Measurements from ENCODE around the gene RALGDS. TPM values are rescaled to one million over a fixed set of nuclear protein-coding genes. Genes with fewer than 3 reads are reported as not detected.
A peak's percentile ranks its signal among the peaks of the same experiment; 100 is the strongest.

The RALGDS gene
- total RNA-seq, 2 experiments from 2014 or later: 79.1 to 92.3 TPM

DNA sequence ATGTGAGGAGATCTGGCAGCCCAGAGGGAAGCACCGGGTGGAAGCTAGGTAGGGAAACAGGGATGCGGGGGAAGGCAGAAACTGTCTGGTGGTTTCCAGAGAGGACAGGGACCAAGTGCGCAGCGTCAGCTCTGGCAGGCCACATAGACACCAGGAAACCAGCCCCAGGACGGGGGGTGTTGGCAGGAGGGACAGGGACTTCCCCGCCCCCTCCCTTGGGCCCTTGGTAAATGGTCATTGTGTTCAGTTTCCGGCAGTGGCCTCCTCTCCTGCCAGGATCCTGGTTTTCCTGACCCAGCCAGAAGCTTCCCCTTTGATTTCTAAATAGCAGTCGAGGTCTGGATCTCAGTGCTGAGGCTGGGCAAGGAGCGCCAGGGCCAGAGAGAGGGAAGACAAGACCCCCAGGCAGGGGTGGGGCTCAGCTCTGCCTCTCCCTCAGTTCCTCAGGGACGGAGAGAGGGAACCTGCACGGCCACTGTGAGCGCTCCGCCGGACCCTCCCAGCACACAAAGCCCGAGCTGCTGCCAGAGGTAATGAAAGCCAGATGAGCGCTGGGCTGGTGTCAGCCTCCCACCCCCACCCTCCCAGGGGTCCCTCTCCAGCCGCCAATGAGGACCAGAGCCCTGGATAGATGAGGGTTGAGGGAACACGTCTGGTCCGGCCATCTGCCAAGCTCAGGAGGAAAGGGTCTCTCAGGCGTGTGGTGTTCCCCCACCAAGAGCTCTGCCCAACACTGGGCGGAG, 1.8 kb downstream of the RALGDS start:
- no peak for DNase-seq
- Mint-ChIP-seq H3K9me3 (no peaks in the 10 kb centered on the region), H3K4me1 (peaks cover 72% of the 10 kb centered on the region), H3K27ac (no peak overlapping the region), H3K27me3 (no peaks in the 10 kb centered on the region), H3K36me3 (ENCODE audit: low read depth) (no peaks in the 10 kb centered on the region), H3K4me3 (peak overlapping the region; percentile 70)
- ChIA-PET CTCF (interaction anchor here (0.8 to 5.2 kb wide), 7 partner anchors 9 to 97 kb away, joined by 3 to 45 read pairs (median 6); no protein-coding TSS in a partner anchor), POLR2A (no interaction called here)

DNA sequence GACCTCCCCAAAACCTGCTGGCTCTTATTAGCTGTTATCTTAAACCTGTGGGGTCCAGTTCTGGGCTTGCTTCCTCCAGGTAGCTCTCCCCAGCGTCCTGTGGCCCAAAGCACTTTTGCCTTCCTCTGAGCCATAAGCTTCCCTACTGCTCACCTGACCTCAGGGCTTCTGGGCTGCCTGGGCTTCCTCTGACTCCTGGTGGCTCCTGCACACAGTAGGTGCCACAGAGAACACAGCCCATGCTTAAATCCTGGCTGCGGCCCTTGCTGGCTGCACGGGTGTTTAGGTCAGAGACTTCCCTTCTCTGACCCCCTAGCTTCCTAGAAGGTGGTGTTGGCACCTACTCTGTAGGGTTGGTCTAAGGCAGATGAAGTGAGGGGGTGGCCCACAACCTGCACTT, 2.5 kb downstream of the RALGDS start:
- Mint-ChIP-seq H3K4me3 (no peak overlapping the region), H3K27ac (no peak overlapping the region)

DNA sequence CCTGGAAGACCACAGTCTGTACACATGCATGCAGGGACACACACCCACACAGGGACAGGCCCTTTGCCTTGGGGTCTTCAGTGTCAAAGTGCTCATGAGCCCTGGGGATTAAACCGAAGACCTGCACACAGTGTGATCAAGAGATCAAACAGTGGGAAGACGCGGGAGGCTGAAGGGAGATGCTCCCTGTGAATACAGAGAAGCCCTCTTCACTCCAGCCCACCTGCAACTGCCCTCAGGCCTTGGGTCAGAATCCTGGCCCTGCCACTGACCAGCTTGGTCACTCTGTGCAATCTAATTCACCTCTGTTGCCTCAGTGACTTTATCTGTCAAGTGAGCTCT, 2.9 kb downstream of the RALGDS start:
- Mint-ChIP-seq H3K4me1 (peaks cover 74% of the 10 kb centered on the region), H3K9me3 (no peaks in the 10 kb centered on the region), H3K27me3 (no peaks in the 10 kb centered on the region), H3K27ac (no peak overlapping the region), H3K4me3 (no peak overlapping the region), H3K36me3 (ENCODE audit: low read depth) (no peaks in the 10 kb centered on the region)
- ChIA-PET CTCF (interaction anchor here (1.0 to 5.2 kb wide), 7 partner anchors 8 to 30 kb away, joined by 3 to 45 read pairs (median 9); no protein-coding TSS in a partner anchor), POLR2A (no interaction called here)
- DNase-seq: no peak

More for the DNA sequence above, 2.5 kb downstream of the RALGDS start:
- H3K4me1 Mint-ChIP-seq: peaks cover 72% of the 10 kb centered on the region
- H3K9me3 Mint-ChIP-seq: no peaks in the 10 kb centered on the region
- ChIA-PET POLR2A (no interaction called here), CTCF (interaction anchor here (1.0 to 5.2 kb wide), 8 partner anchors 8 to 97 kb away, joined by 3 to 45 read pairs (median 8); no protein-coding TSS in a partner anchor)
- no peaks in the 10 kb centered on the region for H3K36me3 Mint-ChIP-seq (ENCODE audit: low read depth)
- no peaks in the 10 kb centered on the region for H3K27me3 Mint-ChIP-seq
- no peak for DNase-seq

DNA sequence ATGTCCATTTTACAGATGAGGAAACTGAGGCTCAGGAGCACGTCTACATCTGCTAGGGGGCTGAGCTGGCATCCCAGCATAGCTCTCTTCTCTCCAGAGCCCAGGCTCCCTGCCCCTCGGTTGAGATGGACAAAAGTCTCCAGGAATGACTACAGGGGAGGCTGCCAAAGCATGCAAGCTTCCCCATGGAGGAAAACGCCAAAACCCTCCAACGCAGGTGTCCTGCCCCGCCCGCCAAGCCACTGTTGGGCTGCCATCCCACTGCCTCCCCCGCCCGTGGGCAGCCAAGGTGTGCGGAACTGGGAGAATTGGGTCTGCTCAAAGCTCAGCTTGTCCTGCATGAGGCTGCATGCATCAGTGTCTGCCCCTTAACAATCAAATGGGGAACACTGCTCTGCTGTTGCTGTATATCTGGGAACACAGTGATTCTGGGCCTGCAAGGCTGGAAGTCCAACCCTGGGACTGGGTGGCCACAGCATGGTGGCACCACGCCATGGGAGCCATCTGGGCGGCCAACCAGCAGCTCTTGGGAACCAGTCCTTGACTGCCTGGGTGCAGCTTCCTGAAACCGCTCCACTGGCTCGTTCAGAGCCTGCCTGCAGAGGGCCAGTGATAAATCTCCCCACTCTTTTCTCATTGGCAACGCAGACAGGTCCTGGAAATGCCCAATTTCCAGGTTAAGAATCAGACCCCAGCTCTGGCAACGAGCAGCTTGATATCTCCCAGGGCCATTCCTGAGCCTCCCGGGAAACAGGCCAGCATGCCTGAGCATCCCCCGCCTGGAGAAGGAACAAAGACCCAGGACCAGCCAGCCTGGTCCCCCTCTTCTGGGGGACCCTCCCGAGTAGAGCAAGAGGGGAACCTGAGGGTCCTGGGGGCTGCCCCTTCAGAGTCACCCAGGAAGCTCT, 3.5 kb downstream of the RALGDS start:
- Mint-ChIP-seq H3K4me3 (no peak overlapping the region), H3K27me3 (no peaks in the 10 kb centered on the region), H3K27ac (no peak overlapping the region)

DNA sequence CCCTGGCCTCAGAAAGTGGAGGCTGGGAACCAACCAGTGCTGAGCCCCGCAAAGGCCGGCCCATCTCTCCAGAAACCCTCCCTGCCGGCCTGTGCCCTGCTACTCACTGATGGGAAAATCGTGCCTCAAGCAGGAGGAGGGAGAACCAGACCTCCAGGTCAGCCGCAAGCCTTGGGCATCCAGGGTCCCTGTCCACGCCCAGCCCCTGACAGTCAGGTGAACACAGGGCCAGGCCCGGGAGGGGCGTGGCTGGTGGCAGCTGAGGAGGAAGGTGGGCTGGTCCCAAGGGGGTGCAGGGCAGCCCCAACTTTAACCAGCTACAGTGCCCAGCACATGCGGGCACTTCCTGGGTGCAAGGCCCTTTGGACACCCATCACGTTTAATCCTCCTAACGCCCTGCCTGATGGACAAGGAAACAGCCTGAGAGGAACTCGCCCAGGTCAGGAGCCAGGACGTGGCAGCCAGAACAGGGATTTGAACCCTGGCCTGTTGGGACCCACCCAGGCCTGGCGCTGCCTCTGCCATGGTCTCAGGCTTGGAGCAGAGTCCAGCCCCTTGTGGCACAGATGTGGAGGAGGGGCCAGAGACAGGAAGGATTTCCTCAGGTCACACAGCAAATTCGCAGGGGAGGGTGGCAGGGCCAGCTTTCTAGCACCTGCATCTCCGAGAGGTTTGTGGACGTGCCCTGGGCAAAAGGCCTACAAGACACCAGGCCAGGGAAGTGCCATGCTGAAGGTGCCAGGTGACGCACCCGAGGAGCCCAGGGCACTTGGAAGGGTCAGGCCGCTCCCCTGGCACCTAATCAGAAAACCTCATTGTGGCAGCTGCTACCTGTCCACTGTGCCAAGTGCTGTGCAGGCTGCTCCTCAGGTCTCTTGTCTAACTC, 4.5 kb downstream of the RALGDS start:
- peaks cover 67% of the 10 kb centered on the region for H3K4me1 Mint-ChIP-seq
- H3K27ac Mint-ChIP-seq: no peak overlapping the region
- CTCF ChIA-PET: interaction anchor here (0.6 to 5.2 kb wide), 10 partner anchors 9 to 172 kb away, joined by 3 to 45 read pairs (median 7); partner anchors contain the start of gene TSC1

More for the DNA sequence above, 3.5 kb downstream of the RALGDS start:
- ChIA-PET CTCF (interaction anchor here (0.6 to 5.2 kb wide), 8 partner anchors 10 to 173 kb away, joined by 3 to 45 read pairs (median 12); partner anchors contain the start of gene TSC1), POLR2A (no interaction called here)
- no peak for DNase-seq
- Mint-ChIP-seq H3K36me3 (ENCODE audit: low read depth) (no peaks in the 10 kb centered on the region), H3K4me1 (peaks cover 73% of the 10 kb centered on the region), H3K9me3 (no peaks in the 10 kb centered on the region)

DNA sequence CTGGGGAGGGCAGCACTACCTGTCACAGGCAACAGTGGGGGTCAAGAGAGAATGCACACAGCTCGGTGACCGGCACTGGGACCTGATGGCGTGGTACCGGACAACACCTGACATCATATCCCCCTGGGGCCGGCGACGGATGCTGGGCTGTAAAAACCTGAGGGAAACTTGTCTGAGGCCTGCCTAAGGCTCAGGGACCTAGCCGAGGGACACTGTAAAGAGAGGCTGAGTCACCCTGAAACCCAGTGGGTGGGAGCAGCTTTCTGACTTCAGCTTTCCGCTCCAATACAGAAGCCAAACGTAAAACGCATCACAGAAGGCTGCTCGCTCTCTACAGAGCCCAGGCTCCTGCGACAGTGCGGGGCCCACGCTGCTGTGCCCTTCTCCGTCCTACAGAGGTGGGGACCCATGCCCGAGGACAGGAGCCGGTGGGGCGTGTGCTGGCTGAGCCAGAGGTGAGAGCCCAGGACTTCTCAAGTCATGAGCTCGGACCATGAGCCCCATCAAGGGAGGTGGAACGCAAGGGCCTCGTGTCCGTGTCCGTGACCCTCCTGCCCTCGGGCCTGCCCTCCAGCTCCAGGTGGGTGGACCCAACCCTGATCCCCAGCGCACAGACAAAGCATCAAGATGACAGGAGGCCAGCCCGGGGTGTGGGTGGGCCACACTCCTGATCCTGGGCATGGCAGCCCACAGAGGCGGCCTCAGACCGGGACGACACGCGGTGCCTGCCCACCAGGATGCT, 5.3 kb downstream of the RALGDS start:
- peak; percentile 53 for DNase-seq
- Mint-ChIP-seq H3K4me3 (no peak overlapping the region), H3K4me1 (peaks cover 63% of the 10 kb centered on the region), H3K9me3 (no peaks in the 10 kb centered on the region), H3K27ac (peak overlapping the region; percentile 69), H3K36me3 (ENCODE audit: low read depth) (peaks cover 3% of the 10 kb centered on the region), H3K27me3 (no peaks in the 10 kb centered on the region)
- ChIA-PET POLR2A (no interaction called here), CTCF (interaction anchor here (1.0 to 5.2 kb wide), 7 partner anchors 10 to 135 kb away, joined by 3 to 45 read pairs (median 9); no protein-coding TSS in a partner anchor)

More for the DNA sequence above, 4.5 kb downstream of the RALGDS start:
- no peaks in the 10 kb centered on the region for H3K27me3 Mint-ChIP-seq
- POLR2A ChIA-PET: no interaction called here
- H3K9me3 Mint-ChIP-seq: no peaks in the 10 kb centered on the region
- H3K4me3 Mint-ChIP-seq: no peak overlapping the region
- peaks cover 3% of the 10 kb centered on the region for H3K36me3 Mint-ChIP-seq (ENCODE audit: low read depth)
- DNase-seq: no peak

DNA sequence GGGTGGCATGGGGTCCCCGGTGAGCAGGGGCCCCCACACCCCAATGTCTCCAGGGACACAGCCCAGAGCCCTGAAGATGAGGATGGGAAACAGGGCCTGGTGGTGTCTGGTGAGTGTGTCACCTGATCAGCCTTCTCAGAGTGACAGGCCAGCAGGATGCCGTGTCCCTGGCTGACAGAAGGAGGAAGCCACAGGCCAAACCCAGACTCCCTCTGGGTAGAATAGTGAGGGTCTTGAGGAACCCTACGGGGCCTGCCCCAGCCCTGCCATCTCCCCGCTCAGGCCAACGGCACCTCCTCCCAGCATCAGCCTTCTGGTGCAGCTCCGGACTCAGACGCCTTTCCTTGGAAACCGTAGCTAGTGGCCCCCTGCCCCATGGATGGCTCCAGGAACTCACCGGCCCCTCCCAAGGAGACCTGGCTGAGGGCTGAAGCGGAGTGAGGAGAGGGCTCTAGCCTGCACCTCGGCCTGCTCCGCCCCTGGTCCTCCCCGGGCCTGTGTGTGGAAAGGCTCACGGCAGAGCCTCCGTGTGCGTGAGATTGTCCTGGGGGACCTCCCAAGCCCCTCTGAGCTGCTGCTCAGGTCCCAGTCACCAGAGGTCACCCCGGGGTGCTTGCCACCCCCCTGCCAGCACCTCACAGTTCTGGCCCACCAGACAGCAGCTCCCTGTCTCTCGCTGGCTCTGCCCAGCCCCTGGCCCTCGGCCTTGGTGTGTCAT, 6.0 kb downstream of the RALGDS start:
- H3K4me3 Mint-ChIP-seq: no peak overlapping the region
- H3K36me3 Mint-ChIP-seq (ENCODE audit: low read depth): peaks cover 7% of the 10 kb centered on the region
- ChIA-PET POLR2A (no interaction called here), CTCF (interaction anchor here (1.0 to 5.2 kb wide), 8 partner anchors 9 to 134 kb away, joined by 3 to 45 read pairs (median 8); no protein-coding TSS in a partner anchor)
- no peaks in the 10 kb centered on the region for H3K9me3 Mint-ChIP-seq
- peak overlapping the region; percentile 60 for H3K27ac Mint-ChIP-seq
- no peaks in the 10 kb centered on the region for H3K27me3 Mint-ChIP-seq
- peaks cover 59% of the 10 kb centered on the region for H3K4me1 Mint-ChIP-seq
- DNase-seq: no peak

DNA sequence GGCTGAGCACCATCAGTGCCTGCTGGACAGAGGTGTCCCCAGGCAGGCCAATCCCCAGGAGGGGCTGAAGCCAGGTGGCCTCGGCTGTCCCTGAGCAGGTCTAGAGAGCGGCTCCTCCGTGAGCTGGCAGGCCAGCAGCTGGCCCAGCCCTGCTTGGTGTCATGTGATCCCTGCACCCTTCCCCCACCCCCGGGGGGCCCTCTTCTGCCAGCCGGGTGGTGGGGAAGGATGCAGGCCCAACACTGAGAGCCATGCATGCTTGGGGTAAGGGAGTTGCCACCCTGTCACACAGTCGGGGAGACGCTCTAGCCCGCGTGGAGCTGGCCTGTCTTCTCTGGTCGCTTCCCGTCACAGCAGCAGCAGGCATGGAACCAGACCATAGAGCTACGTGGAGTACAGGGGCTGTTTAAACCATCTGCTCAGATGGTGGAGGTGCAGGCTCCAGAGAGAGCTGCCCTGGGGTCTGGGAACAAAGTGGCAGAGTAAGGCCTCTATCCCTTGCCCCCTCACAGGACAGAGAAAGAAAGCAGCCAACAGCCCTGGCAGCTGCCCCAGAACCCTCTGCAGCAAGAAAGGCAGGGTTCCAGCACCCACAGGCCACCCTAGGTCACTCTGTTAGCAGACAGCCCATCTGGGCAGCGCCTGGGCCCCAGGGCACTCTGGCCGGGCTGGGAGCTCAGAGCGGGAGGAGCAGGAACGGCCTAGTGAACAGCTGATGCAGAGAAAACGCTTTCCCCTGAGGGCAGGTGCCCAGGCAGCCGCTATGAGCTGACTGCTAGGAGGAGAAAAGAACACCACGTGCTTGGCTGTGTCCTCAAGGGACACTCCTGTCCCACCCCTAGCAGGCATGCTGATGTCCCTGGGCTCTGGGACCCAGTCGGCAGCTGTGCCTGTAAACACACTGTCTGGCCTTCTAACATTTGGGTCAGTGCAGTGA, 6.8 kb downstream of the RALGDS start:
- no peak for DNase-seq
- Mint-ChIP-seq H3K9me3 (no peaks in the 10 kb centered on the region), H3K4me3 (no peak overlapping the region), H3K36me3 (ENCODE audit: low read depth) (peaks cover 12% of the 10 kb centered on the region), H3K27ac (peak overlapping the region; percentile 25), H3K27me3 (no peaks in the 10 kb centered on the region), H3K4me1 (peaks cover 57% of the 10 kb centered on the region)
- ChIA-PET POLR2A (no interaction called here), CTCF (interaction anchor here (0.6 to 4.8 kb wide), 6 partner anchors 8 to 401 kb away, joined by 3 to 25 read pairs (median 6); no protein-coding TSS in a partner anchor)

DNA sequence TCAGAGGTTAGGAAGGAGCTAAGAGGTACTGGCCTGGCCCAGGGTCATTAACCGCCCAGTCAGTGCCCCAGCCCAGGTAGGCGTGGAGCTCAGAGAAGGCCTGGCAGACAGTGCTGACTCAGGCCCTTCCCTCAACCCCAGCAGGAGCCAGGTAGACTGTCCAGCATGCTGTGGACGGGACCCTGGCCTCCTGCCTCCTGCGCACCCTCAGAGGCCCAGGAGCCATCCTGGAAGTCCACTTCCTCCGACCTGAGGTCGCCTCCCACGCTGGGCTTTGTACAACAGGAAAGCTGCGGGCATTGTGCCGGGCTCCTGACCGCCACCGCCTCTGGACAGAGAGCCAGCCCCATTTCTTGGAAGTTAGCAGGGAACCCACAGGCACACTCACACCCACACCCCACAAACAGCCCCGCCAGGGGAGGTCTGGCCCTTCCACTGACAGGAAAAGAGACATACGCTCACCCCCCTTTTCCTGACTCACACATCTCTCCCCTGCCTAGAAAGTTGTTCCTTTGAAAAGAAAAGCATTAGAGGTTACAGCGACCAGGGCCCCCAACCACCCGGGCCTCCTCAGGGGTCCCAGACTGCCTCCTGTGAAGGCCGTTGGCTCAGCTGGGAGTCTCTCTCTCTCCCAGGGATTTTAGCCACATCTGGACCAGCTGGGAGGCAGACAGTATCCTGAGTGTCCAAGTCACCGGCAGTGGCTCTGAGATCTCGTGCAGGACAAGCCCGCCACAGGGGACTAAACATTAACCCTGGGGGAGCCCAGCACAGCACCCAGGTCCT, 7.7 kb downstream of the RALGDS start:
- Mint-ChIP-seq H3K27me3 (no peaks in the 10 kb centered on the region), H3K27ac (peak overlapping the region; percentile 82), H3K36me3 (ENCODE audit: low read depth) (peaks cover 12% of the 10 kb centered on the region), H3K9me3 (no peaks in the 10 kb centered on the region), H3K4me3 (no peak overlapping the region), H3K4me1 (peaks cover 53% of the 10 kb centered on the region)
- DNase-seq: no peak
- CTCF ChIA-PET: interaction anchor here (0.8 to 4.8 kb wide), 7 partner anchors 7 to 91 kb away, joined by 3 to 25 read pairs (median 4); no protein-coding TSS in a partner anchor
- POLR2A ChIA-PET: no interaction called here

DNA sequence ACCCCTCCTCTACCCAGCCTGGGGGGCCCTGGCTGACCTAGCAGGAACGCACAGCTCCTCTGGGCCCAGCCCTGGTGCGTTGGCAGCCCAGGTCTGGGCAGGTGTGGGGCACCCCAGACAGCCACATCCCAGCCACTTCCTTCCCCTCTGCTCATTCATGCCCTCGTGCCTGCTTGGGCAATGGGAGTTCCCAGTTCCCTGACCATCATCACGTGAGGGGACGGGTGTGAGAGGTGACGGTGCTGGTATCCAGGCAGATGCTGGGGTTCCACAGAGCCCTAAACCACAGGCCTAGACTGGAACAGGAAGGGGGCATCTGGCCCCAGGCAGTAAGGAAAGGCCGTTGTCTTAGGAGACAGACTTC, 8.4 kb downstream of the RALGDS start:
- no peak for DNase-seq
- no peaks in the 10 kb centered on the region for H3K27me3 Mint-ChIP-seq
- POLR2A ChIA-PET: no interaction called here
- H3K27ac Mint-ChIP-seq: peak overlapping the region; percentile 50
- CTCF ChIA-PET: interaction anchor here (1.0 to 1.7 kb wide), 4 partner anchors 21 to 90 kb away, joined by 3 to 7 read pairs (median 4); no protein-coding TSS in a partner anchor
- peaks cover 15% of the 10 kb centered on the region for H3K36me3 Mint-ChIP-seq (ENCODE audit: low read depth)
- peaks cover 49% of the 10 kb centered on the region for H3K4me1 Mint-ChIP-seq
- no peaks in the 10 kb centered on the region for H3K9me3 Mint-ChIP-seq
- H3K4me3 Mint-ChIP-seq: no peak overlapping the region
